DMS153 treated with DMSO at 0.1 percent for 48 hours (cell line): ENCODE data around the gene GRIN3A.

Source experiments
- DNase-seq: peaks from one replicate; lab custom pipeline; 2025; ENCODE audit not compliant: unreplicated experiment; lab: John Stamatoyannopoulos, UW

GRIN3A gene

DNA sequence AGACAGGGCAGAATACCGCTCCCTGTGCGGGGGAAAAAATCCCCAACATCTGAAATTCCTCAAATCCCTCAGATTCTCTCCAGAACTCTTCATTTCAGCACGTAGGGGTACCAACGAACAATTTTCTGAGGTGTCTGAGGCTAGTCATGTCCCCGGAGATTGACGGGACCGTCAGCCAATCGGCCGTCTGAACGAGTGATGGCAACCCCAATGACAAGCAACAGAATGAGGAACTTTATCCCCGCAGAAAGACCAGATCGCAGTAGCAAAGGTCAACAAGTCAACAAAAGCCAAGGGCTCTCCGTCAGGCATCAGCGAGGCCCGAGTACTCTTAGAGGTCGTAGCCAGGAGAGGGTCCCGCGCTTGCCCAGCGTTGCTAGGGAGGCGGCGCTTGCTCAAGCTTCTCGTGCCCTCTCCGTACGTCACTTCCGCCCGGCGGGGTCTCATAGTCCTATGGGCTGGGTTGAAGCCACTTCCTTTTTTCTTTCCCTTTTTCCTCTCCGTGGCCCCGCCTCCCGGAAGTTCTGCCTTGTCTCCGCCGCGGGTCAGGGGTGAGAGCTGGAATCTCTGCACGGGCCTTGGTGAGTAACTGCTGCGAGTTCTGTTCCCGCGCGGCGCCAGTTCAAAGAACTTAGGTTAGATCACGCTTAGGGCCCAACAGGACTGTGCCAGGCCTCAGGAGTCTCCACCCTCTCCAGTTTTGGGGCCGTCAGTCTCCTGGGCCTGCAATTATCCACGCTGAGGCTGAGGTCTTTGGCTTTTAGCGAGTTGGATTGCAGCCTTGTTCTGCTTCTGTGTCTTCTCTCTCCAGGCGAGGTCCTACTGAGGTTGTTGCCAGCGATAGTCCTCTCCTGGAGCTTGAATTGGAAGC lies 204.9 kb downstream of the GRIN3A start, which contains the start of gene RNF20:
Gene RNF20 (plus strand): TSS at position 520 of the 871 bp plus-strand sequence. CDS start 1,571 bp downstream, outside the sequence.
- peak; percentile 96 for DNase-seq

DNA sequence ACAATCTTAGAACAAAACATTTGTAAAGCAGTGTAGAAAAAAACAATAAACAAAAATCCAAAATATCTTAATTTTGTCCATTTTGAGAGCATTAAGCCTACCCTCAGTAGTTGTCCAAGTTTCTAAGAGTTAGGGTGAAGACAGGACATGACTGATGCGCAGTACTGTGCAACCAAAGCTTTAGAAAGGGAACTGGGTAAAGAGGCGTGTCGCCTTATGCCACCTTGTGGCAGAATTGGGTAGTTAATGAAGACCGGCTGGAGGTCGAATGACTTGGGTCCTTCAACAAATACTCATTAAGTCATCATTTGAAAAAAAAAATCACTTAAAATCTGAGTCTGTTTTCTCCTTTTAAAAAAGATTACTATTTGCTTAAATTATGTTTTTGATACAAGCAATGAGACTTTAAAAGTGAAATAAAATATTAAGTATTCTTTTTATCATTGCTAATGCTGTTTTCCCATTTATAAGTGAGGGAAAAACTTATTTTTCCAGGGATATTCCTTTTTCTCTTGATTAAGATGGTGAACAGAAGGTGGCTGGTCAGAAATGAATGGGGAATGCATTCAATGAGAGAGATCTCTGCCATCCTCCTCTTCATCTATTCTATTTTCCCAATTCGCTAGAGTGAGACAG lies 208.3 kb downstream of the GRIN3A start:
- peak; percentile 55 for DNase-seq

DNA sequence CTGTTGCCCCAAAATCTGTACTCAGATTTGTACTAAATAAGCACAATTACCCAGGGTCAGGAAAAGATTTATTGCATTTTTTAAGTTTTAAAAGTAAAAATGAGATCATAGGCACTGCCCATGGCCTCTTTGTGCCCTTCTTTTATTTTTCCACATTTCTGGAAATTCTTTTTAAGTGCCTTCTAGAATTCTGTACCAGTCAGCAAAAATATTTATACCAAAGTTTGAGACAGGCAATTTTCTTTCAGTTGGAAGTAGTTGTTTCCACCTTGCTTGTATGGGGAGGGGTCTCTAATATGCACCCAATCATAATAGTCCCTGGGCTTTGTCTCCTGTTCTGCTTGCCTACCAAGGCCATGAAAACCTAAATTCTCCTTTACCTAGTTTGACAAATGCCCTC lies 210.4 kb downstream of the GRIN3A start:
- DNase-seq: no peak

- no peak for DNase-seq
These were observed 211.4 kb downstream of the GRIN3A start for GRCh38 chr9:101527066-101527465.

GRCh38 chr9:101524371-101524770 lies 214.1 kb downstream of the GRIN3A start:
- no peak for DNase-seq
